ENCODE measurements around the gene SNX7.

The SNX7 gene

DNA sequence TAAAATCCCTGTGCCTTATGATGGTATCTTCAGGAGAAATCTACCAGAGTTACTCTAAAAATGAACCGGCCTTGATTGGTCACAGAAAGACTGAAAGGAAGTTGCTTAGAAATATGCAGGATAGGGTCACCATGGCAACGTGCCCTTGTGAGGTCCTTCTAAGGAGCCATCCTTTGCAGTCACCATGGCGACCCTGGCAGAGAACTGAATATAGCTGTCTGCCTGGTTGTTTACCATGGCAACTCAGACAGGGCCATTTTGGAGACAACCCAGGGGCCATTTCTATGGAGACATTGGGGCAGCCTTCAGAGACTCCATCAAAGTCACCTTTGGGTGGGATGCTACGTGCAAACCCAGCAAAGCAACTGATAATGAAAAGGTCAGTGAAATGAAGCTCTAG is 43.0 kb downstream of the SNX7 start:
- DNase-seq (ENCODE audit: low spot score), result no peak
- in situ Hi-C loops (cut with MboI; ENCODE audit: low sequenced_read_pairs, unreplicated experiment), result no loop called here
- TF ChIP-seq CTCF (IDR thresholded peaks at IDR 0.05; ENCODE audit: borderline replicate concordance, control extremely low read depth, extremely low read depth, insufficient read depth, missing control alignments), result no peak

- in situ Hi-C loops (cut with MboI; ENCODE audit: low sequenced_read_pairs, unreplicated experiment), result no loop called here
- no peak for DNase-seq (ENCODE audit: low spot score)
- TF ChIP-seq CTCF (IDR thresholded peaks at IDR 0.05; ENCODE audit: borderline replicate concordance, control extremely low read depth, extremely low read depth, insufficient read depth, missing control alignments), result no peak
These were observed 43.5 kb downstream of the SNX7 start for GRCh38 chr1:98704971-98705370.

GRCh38 chr1:98705591-98705990 is 44.1 kb downstream of the SNX7 start:
- in situ Hi-C loops (cut with MboI; ENCODE audit: low sequenced_read_pairs, unreplicated experiment), result no loop called here
- no peak for DNase-seq (ENCODE audit: low spot score)
- TF ChIP-seq CTCF (IDR thresholded peaks at IDR 0.05; ENCODE audit: borderline replicate concordance, control extremely low read depth, extremely low read depth, insufficient read depth, missing control alignments), result no peak

DNA sequence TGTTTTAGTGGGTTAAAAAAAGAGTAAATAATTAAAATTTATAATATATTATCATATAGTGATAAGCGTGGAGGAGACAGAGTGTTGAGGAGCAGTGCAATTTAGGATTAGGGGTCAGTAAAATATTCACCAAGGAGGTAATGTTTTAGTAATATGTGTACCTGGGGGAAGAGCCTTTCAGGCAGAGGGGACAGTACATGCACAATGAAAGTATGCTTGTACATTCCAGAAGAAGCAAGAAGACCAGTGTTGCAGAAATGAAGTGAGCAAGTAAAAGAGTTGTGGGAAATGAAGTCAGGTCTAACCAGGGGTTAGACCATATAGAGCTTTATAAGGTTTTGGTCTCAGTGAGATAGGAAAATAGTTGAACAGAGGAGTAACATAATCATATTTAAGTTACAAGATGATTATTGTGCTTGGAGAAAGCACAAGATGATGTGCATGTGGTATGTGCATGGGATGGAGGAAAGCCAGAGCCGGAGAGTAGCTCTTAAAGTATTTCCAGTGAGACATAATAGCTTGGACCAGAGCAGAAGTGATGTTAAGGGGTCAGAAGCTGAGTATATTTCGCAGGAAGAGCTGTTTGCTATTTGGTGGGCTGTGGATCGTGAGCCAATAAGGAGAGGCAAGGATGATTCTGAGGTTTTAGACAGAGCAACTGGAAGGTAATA is 44.8 kb downstream of the SNX7 start:
- DNase-seq (ENCODE audit: low spot score), result no peak
- in situ Hi-C loops (cut with MboI; ENCODE audit: low sequenced_read_pairs, unreplicated experiment), result no loop called here
- no peak for TF ChIP-seq CTCF (IDR thresholded peaks at IDR 0.05; ENCODE audit: borderline replicate concordance, control extremely low read depth, extremely low read depth, insufficient read depth, missing control alignments)

GRCh38 chr1:98707556-98707955 is 46.0 kb downstream of the SNX7 start:
- no peak for DNase-seq (ENCODE audit: low spot score)
- TF ChIP-seq CTCF (IDR thresholded peaks at IDR 0.05; ENCODE audit: borderline replicate concordance, control extremely low read depth, extremely low read depth, insufficient read depth, missing control alignments), result no peak
- in situ Hi-C loops (cut with MboI; ENCODE audit: low sequenced_read_pairs, unreplicated experiment), result no loop called here

GRCh38 chr1:98709906-98710305 is 48.4 kb downstream of the SNX7 start:
- in situ Hi-C loops (cut with MboI; ENCODE audit: low sequenced_read_pairs, unreplicated experiment), result no loop called here
- no peak for DNase-seq (ENCODE audit: low spot score)
- TF ChIP-seq CTCF (IDR thresholded peaks at IDR 0.05; ENCODE audit: borderline replicate concordance, control extremely low read depth, extremely low read depth, insufficient read depth, missing control alignments), result no peak
